Activated naive CD8-positive, alpha-beta T cell treated with anti-CD3 and anti-CD28 coated beads for 36 hours (primary cell): ENCODE data around the gene ZFPM1. TPM values are rescaled to one million over a fixed set of nuclear protein-coding genes. Genes with fewer than 3 reads are reported as not detected.

Source experiments
- DNase-seq: peaks from one replicate; pipeline ENCODE4 v3.0.0; 2021
- H3K27ac Mint-ChIP-seq: one replicate; pipeline ENCODE4 v1.8.0; 2022; ENCODE audit warnings: mild to moderate bottlenecking, moderate library complexity, mixed read lengths
- H3K27me3 Mint-ChIP-seq: one replicate; pipeline ENCODE4 v1.8.0; 2022; ENCODE audit warnings: mild to moderate bottlenecking, mixed read lengths
- H3K36me3 Mint-ChIP-seq: one replicate; pipeline ENCODE4 v1.8.0; 2021; ENCODE audit warnings: mild to moderate bottlenecking, mixed read lengths
- H3K4me1 Mint-ChIP-seq: one replicate; pipeline ENCODE4 v1.8.0; 2021; ENCODE audit warnings: mixed read lengths
- H3K4me3 Mint-ChIP-seq: one replicate; pipeline ENCODE4 v1.8.0; 2022; ENCODE audit warnings: mild to moderate bottlenecking, moderate library complexity, mixed read lengths
- H3K9me3 Mint-ChIP-seq: one replicate; pipeline ENCODE4 v1.8.0; 2022; ENCODE audit warnings: mixed read lengths
- total RNA-seq, 2 experiments: library from RNA; stranded (reverse); gene quantifications; one replicate each; pipeline ENCODE4 v1.2.3, GENCODE V29; 2021

The ZFPM1 gene
- total RNA-seq, 2 experiments from 2014 or later = 6.7 to 6.9 TPM

GRCh38 chr16:88519240-88519639, 66.2 kb downstream of the ZFPM1 start:
- Mint-ChIP-seq H3K27me3 (no peaks in the 10 kb centered on the region), H3K9me3 (peaks cover 9% of the 10 kb centered on the region), H3K27ac (no peak overlapping the region), H3K4me1 (no peaks in the 10 kb centered on the region), H3K36me3 (peaks cover 9% of the 10 kb centered on the region), H3K4me3 (no peak overlapping the region)
- no peak for DNase-seq

- Mint-ChIP-seq H3K4me1 (no peaks in the 10 kb centered on the region), H3K4me3 (no peak overlapping the region), H3K27ac (no peak overlapping the region), H3K36me3 (peaks cover 9% of the 10 kb centered on the region), H3K9me3 (peaks cover 9% of the 10 kb centered on the region), H3K27me3 (no peaks in the 10 kb centered on the region)
- no peak for DNase-seq
Observed at GRCh38 chr16:88519938-88520653, 67.0 kb downstream of the ZFPM1 start.

DNA sequence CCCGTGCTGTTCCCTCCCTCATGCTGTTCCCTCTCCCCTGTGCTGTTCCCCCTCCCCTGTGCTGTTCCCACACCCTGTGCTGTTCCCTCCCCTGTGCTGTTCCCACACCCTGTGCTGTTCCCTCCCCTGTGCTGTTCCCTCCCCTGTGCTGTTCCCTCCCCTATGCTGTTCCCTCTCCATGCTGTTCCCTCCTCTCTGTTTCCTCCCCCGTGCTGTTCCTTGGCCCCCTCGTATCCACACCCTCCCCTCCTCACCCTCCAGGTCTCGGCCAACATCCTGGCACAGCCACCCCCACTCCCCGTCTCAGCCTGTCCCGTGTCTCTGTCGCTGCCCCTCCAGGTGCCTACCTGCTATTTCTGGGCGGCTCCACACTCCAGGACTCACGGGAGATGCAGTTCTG, 68.6 kb downstream of the ZFPM1 start:
- H3K27ac Mint-ChIP-seq = no peak overlapping the region
- no peak overlapping the region for H3K4me3 Mint-ChIP-seq

DNA sequence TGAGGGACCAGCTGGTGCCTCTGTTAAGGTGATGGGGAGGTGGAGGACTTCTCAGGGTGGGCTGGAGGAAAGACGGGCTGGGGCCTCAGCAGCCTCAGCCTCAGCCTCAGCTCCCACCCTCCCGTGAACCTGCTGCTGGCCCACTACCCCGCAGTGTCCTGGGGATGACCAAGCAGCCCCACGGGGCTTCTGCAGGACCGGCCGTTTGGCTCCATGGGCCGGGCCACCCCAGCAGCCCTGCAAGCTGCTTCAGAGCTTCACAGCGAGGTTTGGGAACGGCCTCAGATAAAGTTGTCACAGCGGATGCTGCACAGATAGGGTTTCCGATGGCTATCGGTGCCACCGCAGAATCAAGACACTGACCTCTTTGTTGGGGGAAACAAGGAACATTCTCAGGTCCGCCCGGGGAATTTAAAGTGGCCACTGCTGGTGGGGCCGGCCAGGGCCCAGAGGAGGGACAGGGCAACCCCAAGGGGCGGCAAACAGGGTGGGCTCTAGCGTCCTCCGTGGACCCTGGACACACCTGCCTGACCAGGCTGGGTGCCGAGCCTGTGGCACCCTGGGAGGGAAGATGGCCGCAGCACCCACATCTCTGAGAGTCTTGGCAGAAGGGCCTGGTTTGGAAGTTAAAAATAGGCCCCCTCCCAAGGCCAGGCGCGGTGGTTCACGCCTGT, 69.3 kb downstream of the ZFPM1 start:
- DNase-seq = no peak
- H3K27ac Mint-ChIP-seq = no peak overlapping the region
- peaks cover 4% of the 10 kb centered on the region for H3K36me3 Mint-ChIP-seq
- H3K27me3 Mint-ChIP-seq = no peaks in the 10 kb centered on the region
- H3K4me1 Mint-ChIP-seq = no peaks in the 10 kb centered on the region
- peaks cover 7% of the 10 kb centered on the region for H3K9me3 Mint-ChIP-seq
- no peak overlapping the region for H3K4me3 Mint-ChIP-seq

More for the DNA sequence above, 68.6 kb downstream of the ZFPM1 start:
- no peak for DNase-seq
- Mint-ChIP-seq H3K4me1 (no peaks in the 10 kb centered on the region), H3K36me3 (peaks cover 6% of the 10 kb centered on the region), H3K27me3 (no peaks in the 10 kb centered on the region), H3K9me3 (peaks cover 9% of the 10 kb centered on the region)

GRCh38 chr16:88523309-88524161, 70.5 kb downstream of the ZFPM1 start:
- Mint-ChIP-seq H3K27me3 (no peaks in the 10 kb centered on the region), H3K27ac (no peak overlapping the region), H3K4me3 (no peak overlapping the region), H3K36me3 (peaks cover 3% of the 10 kb centered on the region), H3K9me3 (peaks cover 6% of the 10 kb centered on the region), H3K4me1 (no peaks in the 10 kb centered on the region)
- no peak for DNase-seq

DNA sequence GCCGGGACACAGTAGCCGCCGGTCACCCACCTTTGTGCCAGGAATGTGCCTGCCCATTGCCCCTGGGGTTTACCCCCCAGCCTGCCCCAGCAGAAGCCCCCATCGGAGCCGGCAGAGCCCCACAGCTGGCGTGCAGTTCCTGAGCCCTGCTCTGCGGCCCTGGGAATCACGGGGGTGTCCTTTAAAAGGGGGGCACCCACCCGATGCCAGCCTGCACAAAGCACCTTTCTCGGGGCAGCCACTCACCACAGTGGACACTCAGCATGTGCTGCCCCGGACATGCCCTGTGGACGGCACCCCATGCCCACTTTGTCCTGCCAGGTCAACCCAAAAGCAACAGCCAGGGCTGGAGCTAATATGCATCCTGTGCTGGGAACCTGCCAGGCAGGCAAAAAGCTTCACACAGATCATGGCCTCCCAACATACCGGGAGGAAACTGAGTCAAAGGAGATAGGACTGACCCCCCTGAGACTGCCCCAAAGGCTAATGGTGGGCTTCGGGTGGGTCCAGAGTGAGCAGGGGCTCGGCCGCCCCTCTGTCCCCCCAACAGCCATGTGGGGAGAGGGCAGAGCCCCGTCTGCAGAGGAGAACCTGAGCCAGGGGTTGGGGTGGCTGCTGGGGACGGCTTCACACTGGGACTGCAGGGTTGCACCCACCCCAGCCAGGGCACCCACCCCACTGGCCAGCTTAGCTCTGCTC, 71.3 kb downstream of the ZFPM1 start:
- Mint-ChIP-seq H3K27ac (no peak overlapping the region), H3K9me3 (peaks cover 4% of the 10 kb centered on the region), H3K36me3 (peaks cover 3% of the 10 kb centered on the region), H3K27me3 (no peaks in the 10 kb centered on the region), H3K4me1 (no peaks in the 10 kb centered on the region), H3K4me3 (no peak overlapping the region)
- DNase-seq = no peak

- Mint-ChIP-seq H3K9me3 (no peaks in the 10 kb centered on the region), H3K4me1 (no peaks in the 10 kb centered on the region), H3K27ac (no peak overlapping the region), H3K36me3 (peaks cover 2% of the 10 kb centered on the region), H3K4me3 (no peak overlapping the region), H3K27me3 (no peaks in the 10 kb centered on the region)
- DNase-seq = no peak
Observed at GRCh38 chr16:88524973-88525662, 72.0 kb downstream of the ZFPM1 start.

GRCh38 chr16:88525663-88525990, 72.5 kb downstream of the ZFPM1 start:
- no peaks in the 10 kb centered on the region for H3K27me3 Mint-ChIP-seq
- no peak overlapping the region for H3K4me3 Mint-ChIP-seq
- H3K9me3 Mint-ChIP-seq = no peaks in the 10 kb centered on the region
- no peaks in the 10 kb centered on the region for H3K4me1 Mint-ChIP-seq
- H3K27ac Mint-ChIP-seq = no peak overlapping the region
- no peak for DNase-seq
- H3K36me3 Mint-ChIP-seq = no peaks in the 10 kb centered on the region

- no peak overlapping the region for H3K27ac Mint-ChIP-seq
- no peaks in the 10 kb centered on the region for H3K4me1 Mint-ChIP-seq
- H3K36me3 Mint-ChIP-seq = no peaks in the 10 kb centered on the region
- H3K4me3 Mint-ChIP-seq = no peak overlapping the region
- DNase-seq = no peak
- no peaks in the 10 kb centered on the region for H3K27me3 Mint-ChIP-seq
- H3K9me3 Mint-ChIP-seq = no peaks in the 10 kb centered on the region
Observed at GRCh38 chr16:88526008-88526905, 73.2 kb downstream of the ZFPM1 start.

- Mint-ChIP-seq H3K27ac (no peak overlapping the region), H3K4me3 (no peak overlapping the region), H3K36me3 (no peaks in the 10 kb centered on the region), H3K27me3 (no peaks in the 10 kb centered on the region), H3K9me3 (no peaks in the 10 kb centered on the region), H3K4me1 (no peaks in the 10 kb centered on the region)
- DNase-seq = no peak
Observed at GRCh38 chr16:88526906-88527185, 73.8 kb downstream of the ZFPM1 start.

- DNase-seq = peak; percentile 65
- Mint-ChIP-seq H3K36me3 (no peaks in the 10 kb centered on the region), H3K4me1 (no peaks in the 10 kb centered on the region), H3K9me3 (no peaks in the 10 kb centered on the region), H3K27ac (no peak overlapping the region), H3K27me3 (no peaks in the 10 kb centered on the region), H3K4me3 (no peak overlapping the region)
Observed at GRCh38 chr16:88527186-88527936, 74.3 kb downstream of the ZFPM1 start.

DNA sequence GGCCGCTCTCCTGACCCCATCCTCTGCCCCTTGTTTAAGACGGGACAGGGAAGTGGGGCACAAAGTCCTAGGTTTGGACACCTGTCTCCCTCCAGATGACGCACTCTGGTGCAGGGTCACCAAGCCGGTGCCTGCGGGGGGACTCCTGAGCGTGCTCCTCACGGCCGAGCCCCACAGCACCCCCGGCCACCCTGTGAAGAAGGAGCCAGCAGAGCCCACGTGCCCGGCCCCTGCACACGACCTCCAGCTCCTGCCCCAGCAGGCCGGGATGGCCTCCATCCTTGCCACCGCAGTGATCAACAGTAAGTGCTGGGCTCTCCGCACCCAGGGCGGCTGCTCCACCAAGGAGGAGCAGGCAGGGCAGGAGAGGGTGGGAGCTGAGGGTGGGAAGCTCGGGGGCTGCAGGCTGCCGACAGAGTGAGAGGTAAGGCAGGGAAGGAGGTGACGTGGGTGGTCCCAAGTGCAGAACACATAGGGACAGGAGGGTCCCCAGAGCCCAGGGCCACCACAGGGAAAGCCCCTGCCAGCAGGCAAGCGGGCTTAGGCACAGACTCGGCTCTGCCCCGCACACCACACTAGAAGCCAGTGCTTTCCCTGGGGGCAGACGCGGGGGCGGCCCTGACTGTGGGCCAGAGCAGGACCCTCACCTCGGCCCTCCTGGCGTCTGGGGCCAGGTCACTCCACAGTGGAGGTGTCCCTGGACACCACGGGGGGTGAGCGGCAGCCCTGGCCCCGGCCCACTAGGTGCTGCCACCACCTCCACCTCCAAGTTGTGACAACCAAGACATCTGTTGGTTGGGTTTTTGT, 75.1 kb downstream of the ZFPM1 start:
- H3K9me3 Mint-ChIP-seq = no peaks in the 10 kb centered on the region
- H3K4me1 Mint-ChIP-seq = no peaks in the 10 kb centered on the region
- H3K4me3 Mint-ChIP-seq = no peak overlapping the region
- DNase-seq = no peak
- no peaks in the 10 kb centered on the region for H3K27me3 Mint-ChIP-seq
- H3K27ac Mint-ChIP-seq = no peak overlapping the region
- H3K36me3 Mint-ChIP-seq = no peaks in the 10 kb centered on the region

GRCh38 chr16:88528902-88529318, 75.8 kb downstream of the ZFPM1 start:
- H3K9me3 Mint-ChIP-seq = no peaks in the 10 kb centered on the region
- H3K27me3 Mint-ChIP-seq = no peaks in the 10 kb centered on the region
- peak overlapping the region; percentile 23 for H3K27ac Mint-ChIP-seq
- no peaks in the 10 kb centered on the region for H3K4me1 Mint-ChIP-seq
- peak overlapping the region; percentile 5 for H3K4me3 Mint-ChIP-seq
- DNase-seq = no peak
- H3K36me3 Mint-ChIP-seq = no peaks in the 10 kb centered on the region
